ENCODE data around the gene CADPS2.

DNA sequence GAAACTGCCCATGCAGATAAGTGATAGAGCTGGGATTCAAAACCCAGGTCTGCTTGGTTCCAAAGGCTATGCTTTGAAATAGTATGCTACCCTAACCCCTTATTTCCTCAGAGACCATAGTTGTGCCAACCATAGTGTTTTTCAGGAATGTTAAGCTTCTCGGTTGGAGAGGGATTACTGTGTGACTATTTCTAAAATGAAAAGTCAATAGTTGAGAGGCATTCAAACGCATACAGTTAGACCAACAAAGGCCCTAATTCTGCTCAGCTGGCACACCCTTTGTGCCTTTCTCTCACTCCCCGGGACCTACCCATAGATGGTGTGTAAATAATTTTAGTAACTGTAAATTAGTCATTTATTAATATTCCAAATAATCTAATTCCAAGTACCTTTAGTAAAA, 118.9 kb downstream of the CADPS2 start:
- TF ChIP-seq POLR2AphosphoS5 (IDR thresholded peaks at IDR 0.05; ENCODE audit: low read depth, low read length) (no peak), POLR2A (IDR thresholded peaks at IDR 0.05; ENCODE audit: low read depth, low read length) (no peak)
